GM12865 (cell line): ENCODE measurements around the gene TRAF5.

Experiments
- DNase-seq: peaks from one replicate; pipeline ENCODE4 v3.0.0; 2010; ENCODE audit warnings: low read depth
- H3K4me3 ChIP-seq: 2 replicates; pipeline ENCODE4 v1.5.1; 2011; ENCODE audit warnings: mild to moderate bottlenecking, low read depth, low read length, control low read depth
- TF ChIP-seq, protein P1 (sequence below): IDR thresholded peaks from 2 replicates; pipeline ENCODE4 v1.5.1; 2011; ENCODE audit warnings: low read length, control low read depth, low read depth, inconsistent platforms; ENCODE audit not compliant: insufficient read depth; ENCODE audit errors: missing control alignments

TRAF5 gene

DNA sequence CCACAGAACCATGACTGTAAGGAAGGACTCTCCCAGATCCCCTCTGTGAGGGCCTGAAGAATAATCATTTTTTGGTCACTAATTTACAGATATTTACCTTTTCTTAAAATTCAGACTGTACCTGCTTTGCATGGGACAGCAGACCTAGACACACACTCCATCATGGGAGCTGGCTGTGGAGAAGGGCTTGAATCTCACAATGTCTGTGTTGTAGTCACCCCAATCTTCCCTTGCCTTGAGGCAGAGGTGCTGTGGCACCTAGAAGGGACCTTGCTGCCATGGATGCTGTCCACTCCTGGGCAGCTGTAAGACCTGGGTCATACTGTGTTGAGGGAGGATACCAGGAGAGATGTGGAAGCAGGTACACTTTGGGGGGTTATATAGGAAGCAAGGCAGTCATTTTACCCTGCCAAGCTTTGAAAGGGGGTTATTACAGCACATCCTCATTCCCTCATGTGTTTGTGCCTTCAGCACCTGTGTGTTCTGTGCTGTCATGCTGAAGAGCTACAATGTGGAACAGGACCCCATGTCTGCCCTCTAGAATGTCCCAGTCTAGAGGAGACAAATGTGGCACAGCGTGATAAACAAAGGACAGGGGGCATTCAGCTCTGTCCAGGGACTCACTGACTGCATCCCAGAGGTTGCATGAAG is 27.1 kb downstream of the TRAF5 start:
- no peak for DNase-seq
- TF ChIP-seq, protein P1, sequence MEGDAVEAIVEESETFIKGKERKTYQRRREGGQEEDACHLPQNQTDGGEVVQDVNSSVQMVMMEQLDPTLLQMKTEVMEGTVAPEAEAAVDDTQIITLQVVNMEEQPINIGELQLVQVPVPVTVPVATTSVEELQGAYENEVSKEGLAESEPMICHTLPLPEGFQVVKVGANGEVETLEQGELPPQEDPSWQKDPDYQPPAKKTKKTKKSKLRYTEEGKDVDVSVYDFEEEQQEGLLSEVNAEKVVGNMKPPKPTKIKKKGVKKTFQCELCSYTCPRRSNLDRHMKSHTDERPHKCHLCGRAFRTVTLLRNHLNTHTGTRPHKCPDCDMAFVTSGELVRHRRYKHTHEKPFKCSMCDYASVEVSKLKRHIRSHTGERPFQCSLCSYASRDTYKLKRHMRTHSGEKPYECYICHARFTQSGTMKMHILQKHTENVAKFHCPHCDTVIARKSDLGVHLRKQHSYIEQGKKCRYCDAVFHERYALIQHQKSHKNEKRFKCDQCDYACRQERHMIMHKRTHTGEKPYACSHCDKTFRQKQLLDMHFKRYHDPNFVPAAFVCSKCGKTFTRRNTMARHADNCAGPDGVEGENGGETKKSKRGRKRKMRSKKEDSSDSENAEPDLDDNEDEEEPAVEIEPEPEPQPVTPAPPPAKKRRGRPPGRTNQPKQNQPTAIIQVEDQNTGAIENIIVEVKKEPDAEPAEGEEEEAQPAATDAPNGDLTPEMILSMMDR = no peak
- H3K4me3 ChIP-seq = no peak overlapping the region

DNA sequence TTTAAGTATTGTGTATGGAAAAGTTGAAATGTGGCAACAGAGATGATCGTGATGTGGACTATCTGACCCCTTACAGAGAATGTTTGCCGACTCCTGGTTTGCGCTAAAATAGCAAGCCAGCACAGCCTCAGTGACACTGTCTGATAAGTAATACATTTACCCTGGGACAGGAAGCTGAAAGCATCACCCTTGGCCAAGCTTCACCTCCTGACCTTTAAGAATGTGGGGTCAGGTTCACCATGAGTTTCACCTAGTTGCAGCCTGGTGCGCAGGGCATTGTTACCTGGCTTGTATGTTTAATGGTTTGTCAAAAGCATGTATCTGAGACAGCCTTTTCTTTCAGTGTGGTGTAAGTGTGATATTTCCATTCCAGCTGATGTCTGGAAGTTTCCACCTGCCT is 29.2 kb downstream of the TRAF5 start:
- TF ChIP-seq, protein P1 = no peak
- H3K4me3 ChIP-seq = no peak overlapping the region
- no peak for DNase-seq

DNA sequence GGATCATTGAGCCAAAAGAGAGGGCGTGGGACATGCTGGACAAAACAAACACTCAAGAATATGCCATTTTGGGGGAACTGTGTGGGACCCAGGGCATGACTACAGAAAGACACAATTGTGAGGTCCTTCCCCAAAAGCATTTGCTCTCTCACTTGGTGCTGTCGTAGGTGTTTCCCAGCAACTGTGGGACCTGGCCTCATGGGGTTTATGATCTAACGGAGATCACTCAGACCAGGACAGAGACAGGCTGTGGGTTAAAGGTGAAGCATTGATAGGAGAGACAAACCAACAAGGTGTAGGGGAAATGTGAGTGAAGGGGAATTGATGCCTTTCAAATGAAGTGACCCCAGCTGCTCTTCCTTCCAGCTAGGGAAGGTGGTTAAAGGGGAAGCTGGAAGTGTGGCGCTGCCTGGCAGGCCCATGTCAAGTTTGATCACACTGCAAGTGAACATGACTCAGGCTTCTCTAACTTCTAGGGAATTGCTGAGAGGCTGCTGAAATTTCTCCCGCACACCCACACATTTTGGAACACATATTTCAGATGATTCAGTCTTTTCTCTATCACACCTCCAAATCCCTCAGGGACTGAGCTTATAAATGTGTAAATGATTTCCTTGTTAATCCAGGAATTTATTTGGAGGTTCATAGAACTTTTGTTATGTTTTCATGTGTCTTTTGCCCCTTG is 30.2 kb downstream of the TRAF5 start:
- TF ChIP-seq, protein P1 = no peak
- H3K4me3 ChIP-seq = no peak overlapping the region
- DNase-seq = no peak

DNA sequence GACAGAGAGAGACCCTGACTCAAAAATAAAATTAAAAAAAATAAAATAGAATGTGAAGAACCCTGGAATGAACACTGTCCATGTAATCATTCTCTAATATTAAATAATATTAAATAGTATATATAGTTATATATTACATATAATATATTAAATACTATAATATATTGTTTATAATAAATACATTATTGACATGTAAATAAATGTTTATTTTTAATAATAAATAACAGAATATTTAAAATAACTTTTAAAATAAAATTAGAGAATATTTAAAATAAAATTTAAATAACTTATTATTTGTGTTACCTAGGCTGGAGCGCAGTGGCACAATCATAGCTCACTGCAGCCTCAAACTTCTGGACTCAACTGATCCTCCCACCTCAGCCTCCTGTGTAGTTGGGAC is 32.1 kb downstream of the TRAF5 start:
- TF ChIP-seq, protein P1 = no peak
- DNase-seq = no peak
- no peak overlapping the region for H3K4me3 ChIP-seq

DNA sequence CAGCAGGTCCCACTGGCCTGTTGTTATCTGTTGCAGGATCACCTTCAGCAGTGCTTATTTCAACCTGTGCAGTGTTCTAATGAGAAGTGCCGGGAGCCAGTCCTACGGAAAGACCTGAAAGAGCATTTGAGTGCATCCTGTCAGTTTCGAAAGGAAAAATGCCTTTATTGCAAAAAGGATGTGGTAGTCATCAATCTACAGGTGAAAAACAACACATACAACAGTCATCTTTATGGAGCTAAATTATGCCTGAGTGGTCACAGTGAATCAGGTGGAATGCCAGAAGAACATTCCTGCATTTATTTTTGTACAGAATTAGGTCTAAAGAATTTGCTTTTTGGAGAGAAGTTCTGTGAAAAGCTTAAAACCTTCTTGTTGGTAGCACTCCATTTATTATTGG is 33.2 kb downstream of the TRAF5 start:
- TF ChIP-seq, protein P1 = no peak
- DNase-seq = no peak
- no peak overlapping the region for H3K4me3 ChIP-seq

DNA sequence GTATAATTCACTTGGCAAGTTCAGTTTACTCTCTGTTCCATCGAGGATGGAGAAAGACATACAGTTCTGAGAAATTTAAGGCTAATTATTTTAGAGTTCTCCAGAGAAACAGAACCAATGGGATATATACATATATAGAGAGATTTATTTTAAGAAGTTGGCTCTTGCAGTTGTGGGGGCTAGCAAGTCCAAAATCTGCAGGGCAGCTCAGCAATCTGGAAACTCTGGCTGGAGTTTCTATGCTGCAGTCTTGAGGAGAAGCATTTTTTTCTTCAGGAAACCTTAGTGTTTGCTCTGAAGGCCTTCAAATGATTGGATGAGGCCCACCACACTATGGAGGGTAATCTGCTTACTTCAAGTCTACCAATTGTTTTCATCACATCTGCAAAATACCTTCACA is 34.6 kb downstream of the TRAF5 start:
- no peak overlapping the region for H3K4me3 ChIP-seq
- TF ChIP-seq, protein P1 = no peak

More for the DNA sequence above, 34.6 kb downstream of the TRAF5 start:
- DNase-seq = no peak
